ENCODE measurements around the gene IFI30. TPM values are rescaled to one million over a fixed set of nuclear protein-coding genes. Genes with fewer than 3 reads are reported as not detected.

The IFI30 gene
- polyA plus RNA-seq, 1 of the 3 experiments (the other 2 are of a cell fraction) = 11.6 TPM

GRCh38 chr19:18190278-18190677, 16.7 kb downstream of the IFI30 start:
- WGBS (ENCODE audit: low lambda C conversion rate) = 88% methylated on average over 4 of the region's 4 CpGs
- no peak overlapping the region for H3K9ac ChIP-seq
- H3K36me3 ChIP-seq (replicated peaks in 1 of 2; ENCODE audit: control insufficient read depth in 1 of 2, insufficient read depth in 2 of 2, low read length in 1 of 2) = no peaks in the 10 kb centered on the region
- peaks cover 9% of the 10 kb centered on the region; the same call in 1 of the 2 replicates for H3K79me2 ChIP-seq (ENCODE audit: insufficient read depth)
- DNase-seq = no peak
- TF ChIP-seq GABPA (IDR thresholded peaks at IDR 0.05; ENCODE audit: low read depth) (no peak), TEAD4 (IDR thresholded peaks at IDR 0.05; ENCODE audit: borderline replicate concordance, insufficient read depth) (no peak), EP300 (IDR thresholded peaks at IDR 0.05; ENCODE audit: borderline replicate concordance in 1 of 2, low read depth in 1 of 2, low read length in 1 of 2) (no peak), NRF1 (IDR thresholded peaks at IDR 0.05; ENCODE audit: low read depth, low read length) (no peak), RFX5 (IDR thresholded peaks at IDR 0.05; ENCODE audit: low read length) (no peak)
- TF ChIP-seq, protein P1, sequence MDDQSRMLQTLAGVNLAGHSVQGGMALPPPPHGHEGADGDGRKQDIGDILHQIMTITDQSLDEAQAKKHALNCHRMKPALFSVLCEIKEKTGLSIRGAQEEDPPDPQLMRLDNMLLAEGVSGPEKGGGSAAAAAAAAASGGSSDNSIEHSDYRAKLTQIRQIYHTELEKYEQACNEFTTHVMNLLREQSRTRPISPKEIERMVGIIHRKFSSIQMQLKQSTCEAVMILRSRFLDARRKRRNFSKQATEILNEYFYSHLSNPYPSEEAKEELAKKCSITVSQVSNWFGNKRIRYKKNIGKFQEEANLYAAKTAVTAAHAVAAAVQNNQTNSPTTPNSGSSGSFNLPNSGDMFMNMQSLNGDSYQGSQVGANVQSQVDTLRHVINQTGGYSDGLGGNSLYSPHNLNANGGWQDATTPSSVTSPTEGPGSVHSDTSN (IDR thresholded peaks at IDR 0.05) = no peak
- TF ChIP-seq, protein P2, sequence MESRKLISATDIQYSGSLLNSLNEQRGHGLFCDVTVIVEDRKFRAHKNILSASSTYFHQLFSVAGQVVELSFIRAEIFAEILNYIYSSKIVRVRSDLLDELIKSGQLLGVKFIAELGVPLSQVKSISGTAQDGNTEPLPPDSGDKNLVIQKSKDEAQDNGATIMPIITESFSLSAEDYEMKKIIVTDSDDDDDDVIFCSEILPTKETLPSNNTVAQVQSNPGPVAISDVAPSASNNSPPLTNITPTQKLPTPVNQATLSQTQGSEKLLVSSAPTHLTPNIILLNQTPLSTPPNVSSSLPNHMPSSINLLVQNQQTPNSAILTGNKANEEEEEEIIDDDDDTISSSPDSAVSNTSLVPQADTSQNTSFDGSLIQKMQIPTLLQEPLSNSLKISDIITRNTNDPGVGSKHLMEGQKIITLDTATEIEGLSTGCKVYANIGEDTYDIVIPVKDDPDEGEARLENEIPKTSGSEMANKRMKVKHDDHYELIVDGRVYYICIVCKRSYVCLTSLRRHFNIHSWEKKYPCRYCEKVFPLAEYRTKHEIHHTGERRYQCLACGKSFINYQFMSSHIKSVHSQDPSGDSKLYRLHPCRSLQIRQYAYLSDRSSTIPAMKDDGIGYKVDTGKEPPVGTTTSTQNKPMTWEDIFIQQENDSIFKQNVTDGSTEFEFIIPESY (IDR thresholded peaks at IDR 0.05; ENCODE audit: borderline replicate concordance, low read depth) = no peak
- H3K27me3 ChIP-seq (ENCODE audit: insufficient read depth) = no peaks in the 10 kb centered on the region
- H3K4me2 ChIP-seq = no peak overlapping the region
- H3K27ac ChIP-seq (ENCODE audit: low read depth in 2 of 2, low read length in 1 of 2) = no peak overlapping the region
- peaks cover 8% of the 10 kb centered on the region; the same call in 1 of the 2 replicates for H4K20me1 ChIP-seq (ENCODE audit: insufficient read depth)
- H3K4me3 ChIP-seq (ENCODE audit: low read depth in 2 of 2, low read length in 1 of 2) = no peak overlapping the region
- no peaks in the 10 kb centered on the region for H3K9me2 ChIP-seq
- ChIA-PET POLR2A (no interaction called here), CTCF (interaction anchor here (1.4 to 3.1 kb wide), 2 partner anchors 22 to 42 kb away, joined by 5 to 16 read pairs; no protein-coding TSS in a partner anchor)
- H2AFZ ChIP-seq (ENCODE audit: low read depth) = no peak overlapping the region
- H3K4me1 ChIP-seq (ENCODE audit: control insufficient read depth in 1 of 2, insufficient read depth in 2 of 2, low read depth in 1 of 2, low read length in 1 of 2) = peaks cover 9 to 18% of the 10 kb centered on the region in 2 experiments; a peak in 2 of 4 replicates
- no peaks in the 10 kb centered on the region for H3K9me3 ChIP-seq
- H3F3A ChIP-seq (replicated peaks; ENCODE audit: insufficient read depth) = peaks cover 15% of the 10 kb centered on the region

DNA sequence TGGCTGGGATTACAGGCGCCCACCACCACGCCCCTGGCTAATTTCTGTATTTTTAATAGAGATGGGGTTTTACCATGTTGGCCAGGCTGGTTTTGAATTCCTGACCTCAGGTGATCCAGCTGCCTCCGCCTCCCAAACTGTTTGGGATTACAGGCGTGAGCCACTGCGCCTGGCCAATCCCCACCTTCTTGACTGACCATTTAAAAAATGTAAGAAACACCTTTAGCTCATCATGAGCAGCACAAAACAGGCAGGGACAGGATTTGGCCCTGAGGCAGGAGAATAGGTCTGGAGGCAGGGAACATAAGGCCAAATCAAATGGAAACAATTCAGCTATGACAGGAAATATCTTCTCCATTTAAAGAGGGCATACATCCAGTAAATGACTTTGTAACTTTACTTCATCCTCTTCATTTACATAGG, 18.0 kb downstream of the IFI30 start:
- ChIA-PET CTCF (interaction anchor here (0.7 to 20.7 kb wide), 16 partner anchors 10 to 196 kb away, joined by 3 to 505 read pairs (median 6); partner anchors contain the start of genes IFI30 and RAB3A), POLR2A (interaction anchor here (0.8 to 1.0 kb wide), 3 partner anchors 9 to 131 kb away, joined by 3 read pairs; partner anchors contain the start of gene LSM4)
- H3K9me3 ChIP-seq = no peaks in the 10 kb centered on the region
- peaks cover 15% of the 10 kb centered on the region for H3F3A ChIP-seq (replicated peaks; ENCODE audit: insufficient read depth)
- H3K79me2 ChIP-seq (ENCODE audit: insufficient read depth) = peaks cover 9% of the 10 kb centered on the region; the same call in 1 of the 2 replicates
- H3K27me3 ChIP-seq (ENCODE audit: insufficient read depth) = no peaks in the 10 kb centered on the region
- H3K9me2 ChIP-seq = no peaks in the 10 kb centered on the region
- TF ChIP-seq, protein P2 (IDR thresholded peaks at IDR 0.05; ENCODE audit: borderline replicate concordance, low read depth) = no peak
- TF ChIP-seq USF1 (IDR thresholded peaks at IDR 0.05; ENCODE audit: borderline replicate concordance, low read depth) = no peak
- TF ChIP-seq RCOR1 (IDR thresholded peaks at IDR 0.05; ENCODE audit: low read length) = no peak
- no peak for TF ChIP-seq CHD2 (IDR thresholded peaks at IDR 0.05; ENCODE audit: low read length, partially characterized antibody)
- no peak for TF ChIP-seq POLR2AphosphoS5 (IDR thresholded peaks at IDR 0.05; ENCODE audit: low read depth, low read length)
- no peak for TF ChIP-seq CTCF (IDR thresholded peaks at IDR 0.05)
- TF ChIP-seq, protein P3, sequence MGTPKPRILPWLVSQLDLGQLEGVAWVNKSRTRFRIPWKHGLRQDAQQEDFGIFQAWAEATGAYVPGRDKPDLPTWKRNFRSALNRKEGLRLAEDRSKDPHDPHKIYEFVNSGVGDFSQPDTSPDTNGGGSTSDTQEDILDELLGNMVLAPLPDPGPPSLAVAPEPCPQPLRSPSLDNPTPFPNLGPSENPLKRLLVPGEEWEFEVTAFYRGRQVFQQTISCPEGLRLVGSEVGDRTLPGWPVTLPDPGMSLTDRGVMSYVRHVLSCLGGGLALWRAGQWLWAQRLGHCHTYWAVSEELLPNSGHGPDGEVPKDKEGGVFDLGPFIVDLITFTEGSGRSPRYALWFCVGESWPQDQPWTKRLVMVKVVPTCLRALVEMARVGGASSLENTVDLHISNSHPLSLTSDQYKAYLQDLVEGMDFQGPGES (IDR thresholded peaks at IDR 0.05; ENCODE audit: low read depth, low read length) = no peak
- TF ChIP-seq TEAD4 (IDR thresholded peaks at IDR 0.05; ENCODE audit: borderline replicate concordance, insufficient read depth) = no peak
- peaks cover 9 to 26% of the 10 kb centered on the region in 2 experiments; a peak in 2 of 4 replicates for H3K4me1 ChIP-seq (ENCODE audit: control insufficient read depth in 1 of 2, insufficient read depth in 2 of 2, low read depth in 1 of 2, low read length in 1 of 2)
- no peak for DNase-seq
- WGBS (ENCODE audit: low lambda C conversion rate) = 84% methylated on average over 5 of the region's 5 CpGs
- H4K20me1 ChIP-seq (ENCODE audit: insufficient read depth) = peaks cover 8% of the 10 kb centered on the region; the same call in 1 of the 2 replicates
- H3K27ac ChIP-seq (ENCODE audit: low read depth in 2 of 2, low read length in 1 of 2) = peak overlapping the region; percentile 82 to 84
- H3K9ac ChIP-seq = peak overlapping the region; percentile 74; the same call in 1 of the 2 replicates
- peak overlapping the region; percentile 89 for H3K4me2 ChIP-seq
- H2AFZ ChIP-seq (ENCODE audit: low read depth) = peak overlapping the region; percentile 83
- H3K36me3 ChIP-seq (replicated peaks in 1 of 2; ENCODE audit: control insufficient read depth in 1 of 2, insufficient read depth in 2 of 2, low read length in 1 of 2) = peaks cover 0 to 3% of the 10 kb centered on the region in 2 experiments
- H3K4me3 ChIP-seq (ENCODE audit: low read depth in 2 of 2, low read length in 1 of 2) = peak overlapping the region; percentile 48 to 69

Data from SK-N-SH (cell line).